GM19397 (cell line): ENCODE measurements around the gene DISP3.

Source experiments
- ATAC-seq: cut with Tn5 transposase; IDR thresholded peaks from one replicate; pipeline ENCODE4 v1.9.1; 2021; ENCODE audit warnings: mild to moderate bottlenecking, moderate library complexity; ENCODE audit not compliant: unreplicated experiment

DISP3 gene

GRCh38 chr1:11540773-11541160 lies 61.8 kb downstream of the DISP3 start:
- ATAC-seq = no peak

GRCh38 chr1:11541236-11541635 lies 62.3 kb downstream of the DISP3 start:
- no peak for ATAC-seq

GRCh38 chr1:11541956-11542355 lies 63.0 kb downstream of the DISP3 start:
- no peak for ATAC-seq

- no peak for ATAC-seq
These were observed 64.4 kb downstream of the DISP3 start for GRCh38 chr1:11543392-11543791.

GRCh38 chr1:11543796-11544195 lies 64.8 kb downstream of the DISP3 start:
- ATAC-seq = no peak

GRCh38 chr1:11546456-11546855 lies 67.5 kb downstream of the DISP3 start:
- ATAC-seq = no peak

GRCh38 chr1:11550664-11551283 lies 71.8 kb downstream of the DISP3 start:
- ATAC-seq = no peak

- no peak for ATAC-seq
These were observed 79.3 kb downstream of the DISP3 start for GRCh38 chr1:11558276-11558675.

GRCh38 chr1:11558871-11559590 lies 80.1 kb downstream of the DISP3 start:
- ATAC-seq = no peak

GRCh38 chr1:11559591-11559970 lies 80.6 kb downstream of the DISP3 start:
- no peak for ATAC-seq

- no peak for ATAC-seq
These were observed 81.1 kb downstream of the DISP3 start for GRCh38 chr1:11560061-11560460.

GRCh38 chr1:11561740-11562139 lies 82.8 kb downstream of the DISP3 start:
- ATAC-seq = no peak

- no peak for ATAC-seq
These were observed 83.7 kb downstream of the DISP3 start for GRCh38 chr1:11562664-11563063.

- no peak for ATAC-seq
These were observed 84.7 kb downstream of the DISP3 start for GRCh38 chr1:11563560-11564069.

GRCh38 chr1:11564237-11564636 lies 85.3 kb downstream of the DISP3 start:
- ATAC-seq = no peak

- ATAC-seq = no peak
These were observed 87.3 kb downstream of the DISP3 start for GRCh38 chr1:11566042-11566850.

GRCh38 chr1:11567244-11568065 lies 88.5 kb downstream of the DISP3 start:
- ATAC-seq = no peak

- ATAC-seq = no peak
These were observed 89.7 kb downstream of the DISP3 start for GRCh38 chr1:11568687-11569086.

GRCh38 chr1:11569551-11569950 lies 90.6 kb downstream of the DISP3 start:
- ATAC-seq = no peak

- ATAC-seq = no peak
These were observed 91.0 kb downstream of the DISP3 start for GRCh38 chr1:11569954-11570353.

- no peak for ATAC-seq
These were observed 91.9 kb downstream of the DISP3 start for GRCh38 chr1:11570821-11571380.
